HepG2 (cell line): ENCODE results near the gene NUAK1. TPM values are rescaled to one million over a fixed set of nuclear protein-coding genes. Genes with fewer than 3 reads are reported as not detected.

ENCODE experiments used
- ATAC-seq: fragments of 200-7000 bp; cut with Tn5 transposase; 3 replicates; pipeline ENCODE4 v1.9.1; 2020; ENCODE audit warnings: mild to moderate bottlenecking, moderate library complexity
- BruUV-seq: library from RNA; stranded (reverse); fragments of 400-500 nt; replicated peaks from 2 replicates; lab custom pipeline; 2021; lab: Mats Ljungman, UMichigan
- CTCF ChIA-PET: fragments of 300-600 bp; formaldehyde crosslinking; extraction: SDS; loops from one replicate; lab custom pipeline; 2021; ENCODE audit warnings: low total read pairs, inconsistent platforms, low intra/inter-chr PET ratio; lab: Yijun Ruan, JAX
- POLR2A ChIA-PET: fragments of 350-600 bp; sonication (Branson Sonifier 250); formaldehyde crosslinking; loops from one replicate; lab custom pipeline; 2020; ENCODE audit warnings: antibody characterized with exemption, inconsistent platforms; lab: Yijun Ruan, JAX
- DNase-seq: peaks from one replicate; pipeline ENCODE4 v3.0.0-alpha.2; 2015; ENCODE audit warnings: low spot score
- FAIRE-seq: peaks from 3 replicates; lab custom pipeline; 2011; peaks lifted over from hg19 to GRCh38; lab: Jason Lieb, UNC
- H2AFZ ChIP-seq: one replicate; pipeline ENCODE4 v1.6.1; 2011; ENCODE audit warnings: low read length, inconsistent platforms
- H3K27ac ChIP-seq: fragments of 300-600 bp; 3 replicates; pipeline ENCODE4 v1.8.0; 2011; ENCODE audit warnings: mixed run types, mild to moderate bottlenecking, mixed read lengths, low read length, inconsistent platforms; ENCODE audit not compliant: insufficient read depth; ENCODE audit errors: extremely low read length
- H3K27me3 ChIP-seq, 2 experiments: fragments of 200-600 bp in 1 of 2; 2 replicates in 1 of 2; 3 replicates in 1 of 2; pipeline versions ENCODE4 v1.6.0 to v1.8.0; 2011; ENCODE audit warnings: low read length in 2 of 2, mild to moderate bottlenecking in 2 of 2, moderate library complexity in 2 of 2, inconsistent platforms in 1 of 2; ENCODE audit not compliant: insufficient read depth in 2 of 2, control insufficient read depth in 1 of 2
- H3K36me3 ChIP-seq, 2 experiments: fragments of 200-600 bp in 1 of 2; replicated peaks in 1 of 2; 2 replicates in 1 of 2; 3 replicates in 1 of 2; pipeline versions ENCODE4 v1.5.1 to v1.8.0; 2011; ENCODE audit warnings: low read length in 2 of 2, inconsistent platforms in 1 of 2; ENCODE audit not compliant: insufficient read depth in 2 of 2, control insufficient read depth in 1 of 2
- H3K4me1 ChIP-seq: 2 replicates; pipeline ENCODE4 v1.5.1; 2012; ENCODE audit warnings: low read length, inconsistent platforms; ENCODE audit not compliant: insufficient read depth
- H3K4me2 ChIP-seq: 2 replicates; pipeline ENCODE4 v1.6.0; 2011; ENCODE audit warnings: low read depth, low read length, inconsistent platforms
- H3K4me3 ChIP-seq, 3 experiments: fragments of 200-600 bp in 1 of 3; sonication (generic), shearing (Covaris generic) in 1 of 3; replicated peaks in 1 of 3; 2 replicates each; pipeline ENCODE4 v1.5.1; 2011 to 2016; ENCODE audit warnings: low read length in 3 of 3, inconsistent platforms in 2 of 3, low read depth in 2 of 3, mild to moderate bottlenecking in 2 of 3, control low read depth in 1 of 3, mixed read lengths in 1 of 3; ENCODE audit not compliant: insufficient read depth in 1 of 3
- H3K79me2 ChIP-seq: one replicate; pipeline ENCODE4 v1.6.1; 2011; ENCODE audit warnings: low read length, inconsistent platforms; ENCODE audit not compliant: insufficient read depth
- H3K9ac ChIP-seq: 2 replicates; pipeline ENCODE4 v1.6.0; 2011; ENCODE audit warnings: mild to moderate bottlenecking, low read depth, low read length, inconsistent platforms; ENCODE audit not compliant: insufficient read depth
- H3K9me3 ChIP-seq: 2 replicates; pipeline ENCODE4 v1.5.1; 2012; ENCODE audit warnings: mild to moderate bottlenecking, low read length
- H4K20me1 ChIP-seq: 2 replicates; pipeline ENCODE4 v1.6.0; 2011; ENCODE audit warnings: inconsistent platforms, mild to moderate bottlenecking, low read length, moderate library complexity; ENCODE audit not compliant: insufficient read depth
- CENPX ChIP-seq: sonication (generic); formaldehyde crosslinking; IDR thresholded peaks from 2 replicates; pipeline ENCODE4 v1.9.0; 2021; ENCODE audit warnings: mild to moderate bottlenecking, missing genetic modification reagents, moderate library complexity
- KDM2A ChIP-seq: sonication (generic); formaldehyde crosslinking; IDR thresholded peaks from 2 replicates; pipeline ENCODE4 v1.4.0; 2020; ENCODE audit warnings: low read depth, missing genetic modification reagents, borderline replicate concordance
- KDM3A ChIP-seq: IDR thresholded peaks from 2 replicates; pipeline ENCODE4 v1.6.1; 2018; ENCODE audit warnings: low read depth, missing compliant biosample characterization
- NCOA1 ChIP-seq: sonication (generic); formaldehyde crosslinking; IDR thresholded peaks from 2 replicates; pipeline ENCODE4 v1.9.0; 2021; ENCODE audit warnings: missing genetic modification reagents
- SMARCE1 ChIP-seq: fragments of 450-650 bp; IDR thresholded peaks from 2 replicates; pipeline ENCODE4 v1.6.1; 2017; ENCODE audit warnings: borderline replicate concordance
- TSC22D2 ChIP-seq: sonication (generic); formaldehyde crosslinking; IDR thresholded peaks from 2 replicates; pipeline ENCODE4 v1.5.1; 2020; ENCODE audit warnings: missing genetic modification reagents, mild to moderate bottlenecking, borderline replicate concordance
- XBP1 ChIP-seq: sonication (generic); formaldehyde crosslinking; IDR thresholded peaks from 2 replicates; pipeline ENCODE4 v1.5.0; 2020; ENCODE audit warnings: missing genetic modification reagents
- ZMAT3 ChIP-seq: sonication (generic); formaldehyde crosslinking; conservative IDR thresholded peaks from 2 replicates; pipeline ENCODE4 v1.7.0; 2021; ENCODE audit warnings: missing genetic modification reagents
- ZMYM3 ChIP-seq: sonication (generic); formaldehyde crosslinking; IDR thresholded peaks from 2 replicates; pipeline ENCODE4 v1.5.1; 2020; ENCODE audit warnings: mild to moderate bottlenecking, missing genetic modification reagents
- ZNF75D ChIP-seq: sonication (generic); formaldehyde crosslinking; IDR thresholded peaks from 2 replicates; pipeline ENCODE4 v1.8.1; 2023; ENCODE audit warnings: missing genetic modification reagents, mild to moderate bottlenecking, borderline replicate concordance
- ZNF776 ChIP-seq: sonication (generic); formaldehyde crosslinking; IDR thresholded peaks from 2 replicates; pipeline ENCODE4 v1.4.0; 2020; ENCODE audit warnings: mild to moderate bottlenecking, missing genetic modification reagents
- ZSCAN9 ChIP-seq: IDR thresholded peaks from 2 replicates; pipeline ENCODE4 v1.6.1; 2016; ENCODE audit warnings: borderline replicate concordance
- WGBS: methylation state at CpG from one replicate; pipeline ENCODE4 v1.1.6; 2017; ENCODE audit warnings: low lambda C conversion rate; 5-methylcytosine and 5-hydroxymethylcytosine counted together
- in situ Hi-C: cut with HindIII; loops from 2 replicates; pipeline ENCODE4 v1.10.0; 2017; ENCODE audit warnings: low pct_unique_long_range_greater_than_20kb; ENCODE audit not compliant: extremely low pct_ligation_motif_present
- intact Hi-C: fragments of 100-400 bp; cut with micrococcal nuclease; formaldehyde crosslinking; loops from one replicate; pipeline ENCODE4 v1.10.0; 2022; ENCODE audit not compliant: unreplicated experiment
- polyA plus RNA-seq, 8 experiments: library from polyadenylated mRNA; depleted of rRNA in 3 of 8; stranded (reverse) in 7 of 8; unstranded in 1 of 8; fragments of >200 nt; fragmentation: Illumina TruSeq in 4 of 8; extraction: Trizol in 4 of 8; gene quantifications; 2 replicates each; pipeline versions ENCODE4 v1.2.1 to v1.2.3, GENCODE V29; 2011 to 2016; ENCODE audit warnings: low read depth in 4 of 8, missing spikeins in 1 of 8, mixed read lengths in 1 of 8; ENCODE audit not compliant: insufficient read depth in 1 of 8
- total RNA-seq, 5 experiments: library from RNA; depleted of rRNA; stranded (reverse); fragments of >200 nt; fragmentation: Illumina TruSeq; extraction: Trizol; gene quantifications; 2 replicates each; pipeline ENCODE4 v1.2.3, GENCODE V29; 2016; ENCODE audit warnings: low read depth in 1 of 5
- TF ChIP-seq, protein P1 (sequence below): IDR thresholded peaks from 2 replicates; pipeline ENCODE4 v1.6.1; 2016; ENCODE audit warnings: low read depth, control low read depth
- TF ChIP-seq, protein P2 (sequence below): sonication (generic); formaldehyde crosslinking; IDR thresholded peaks from 2 replicates; pipeline ENCODE4 v1.4.0; 2020; ENCODE audit warnings: mild to moderate bottlenecking, missing genetic modification reagents
- TF ChIP-seq, protein P3 (sequence below), 2 experiments: sonication (generic) in 1 of 2; formaldehyde crosslinking in 1 of 2; IDR thresholded peaks; 2 replicates each; pipeline versions ENCODE4 v1.6.1 to v1.9.0; 2014 to 2022; ENCODE audit warnings: antibody characterized with exemption in 1 of 2, borderline replicate concordance in 1 of 2, inconsistent platforms in 1 of 2, low read depth in 1 of 2, missing genetic modification reagents in 1 of 2

Gene NUAK1
- total and polyA plus RNA-seq, 2 of the 13 experiments (the other 11 are each of a cell fraction or from before 2014, with no cell fraction given): 1.7 to 1.9 TPM

DNA sequence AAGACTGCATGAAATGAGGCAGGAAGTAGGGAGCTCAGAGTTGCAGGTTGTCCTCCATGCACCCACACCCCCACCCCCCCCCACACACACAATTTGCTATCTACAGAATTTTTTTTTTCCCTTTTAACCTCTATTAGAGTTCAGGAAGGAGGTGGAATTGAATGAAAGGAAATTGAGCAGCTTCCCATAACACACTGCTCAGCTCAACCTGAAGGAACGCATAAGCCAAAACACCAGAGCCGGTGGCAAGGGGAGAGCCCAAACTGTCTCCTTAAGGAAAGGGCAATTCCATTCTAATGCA lies 74.1 kb downstream of the NUAK1 start (continued):
- TF ChIP-seq, protein P1, sequence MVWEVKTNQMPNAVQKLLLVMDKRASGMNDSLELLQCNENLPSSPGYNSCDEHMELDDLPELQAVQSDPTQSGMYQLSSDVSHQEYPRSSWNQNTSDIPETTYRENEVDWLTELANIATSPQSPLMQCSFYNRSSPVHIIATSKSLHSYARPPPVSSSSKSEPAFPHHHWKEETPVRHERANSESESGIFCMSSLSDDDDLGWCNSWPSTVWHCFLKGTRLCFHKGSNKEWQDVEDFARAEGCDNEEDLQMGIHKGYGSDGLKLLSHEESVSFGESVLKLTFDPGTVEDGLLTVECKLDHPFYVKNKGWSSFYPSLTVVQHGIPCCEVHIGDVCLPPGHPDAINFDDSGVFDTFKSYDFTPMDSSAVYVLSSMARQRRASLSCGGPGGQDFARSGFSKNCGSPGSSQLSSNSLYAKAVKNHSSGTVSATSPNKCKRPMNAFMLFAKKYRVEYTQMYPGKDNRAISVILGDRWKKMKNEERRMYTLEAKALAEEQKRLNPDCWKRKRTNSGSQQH (CRISPR knock-in tag): no peak
- TF ChIP-seq KDM3A (CRISPR knock-in tag): no peak

- Histone ChIP-seq H3K4me3 (no peak overlapping the region), H3K79me2 (no peaks in the 10 kb centered on the region), H3K9me3 (no peaks in the 10 kb centered on the region), H3K27me3 (no peaks in the 10 kb centered on the region), H3K4me1 (no peaks in the 10 kb centered on the region), H4K20me1 (no peaks in the 10 kb centered on the region), H2AFZ (no peak overlapping the region), H3K4me2 (no peak overlapping the region), H3K27ac (no peak overlapping the region), H3K9ac (no peak overlapping the region), H3K36me3 (no peaks in the 10 kb centered on the region; a peak in 1 of 5 replicates)
- FAIRE-seq (no peak), ATAC-seq (no peak), DNase-seq (no peak)
- 85% methylated on average over 7 of the region's 7 CpGs for WGBS
- in situ Hi-C loops (no loop called here), intact Hi-C loops (no loop called here)
- no TSS peak for BruUV-seq
- CTCF ChIA-PET: no interaction called here
- POLR2A ChIA-PET: no interaction called here
- TF ChIP-seq, protein P2, sequence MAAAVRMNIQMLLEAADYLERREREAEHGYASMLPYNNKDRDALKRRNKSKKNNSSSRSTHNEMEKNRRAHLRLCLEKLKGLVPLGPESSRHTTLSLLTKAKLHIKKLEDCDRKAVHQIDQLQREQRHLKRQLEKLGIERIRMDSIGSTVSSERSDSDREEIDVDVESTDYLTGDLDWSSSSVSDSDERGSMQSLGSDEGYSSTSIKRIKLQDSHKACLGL (CRISPR knock-in tag): no peak
- TF ChIP-seq ZSCAN9 (CRISPR knock-in tag) (no peak), ZNF776 (CRISPR knock-in tag) (no peak), TSC22D2 (CRISPR knock-in tag) (no peak), ZMAT3 (no peak), XBP1 (CRISPR knock-in tag) (no peak), NCOA1 (CRISPR knock-in tag) (no peak), CENPX (no peak), SMARCE1 (no peak), KDM2A (CRISPR knock-in tag) (no peak), ZMYM3 (no peak), ZNF75D (no peak)
- TF ChIP-seq, protein P3, sequence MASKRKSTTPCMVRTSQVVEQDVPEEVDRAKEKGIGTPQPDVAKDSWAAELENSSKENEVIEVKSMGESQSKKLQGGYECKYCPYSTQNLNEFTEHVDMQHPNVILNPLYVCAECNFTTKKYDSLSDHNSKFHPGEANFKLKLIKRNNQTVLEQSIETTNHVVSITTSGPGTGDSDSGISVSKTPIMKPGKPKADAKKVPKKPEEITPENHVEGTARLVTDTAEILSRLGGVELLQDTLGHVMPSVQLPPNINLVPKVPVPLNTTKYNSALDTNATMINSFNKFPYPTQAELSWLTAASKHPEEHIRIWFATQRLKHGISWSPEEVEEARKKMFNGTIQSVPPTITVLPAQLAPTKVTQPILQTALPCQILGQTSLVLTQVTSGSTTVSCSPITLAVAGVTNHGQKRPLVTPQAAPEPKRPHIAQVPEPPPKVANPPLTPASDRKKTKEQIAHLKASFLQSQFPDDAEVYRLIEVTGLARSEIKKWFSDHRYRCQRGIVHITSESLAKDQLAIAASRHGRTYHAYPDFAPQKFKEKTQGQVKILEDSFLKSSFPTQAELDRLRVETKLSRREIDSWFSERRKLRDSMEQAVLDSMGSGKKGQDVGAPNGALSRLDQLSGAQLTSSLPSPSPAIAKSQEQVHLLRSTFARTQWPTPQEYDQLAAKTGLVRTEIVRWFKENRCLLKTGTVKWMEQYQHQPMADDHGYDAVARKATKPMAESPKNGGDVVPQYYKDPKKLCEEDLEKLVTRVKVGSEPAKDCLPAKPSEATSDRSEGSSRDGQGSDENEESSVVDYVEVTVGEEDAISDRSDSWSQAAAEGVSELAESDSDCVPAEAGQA (IDR thresholded peaks at IDR 0.05; ENCODE audit: low read depth): no peak
- TF ChIP-seq, protein P3 (CRISPR knock-in tag; IDR thresholded peaks at IDR 0.05; ENCODE audit: borderline replicate concordance): no peak
These were observed 74.7 kb downstream of the NUAK1 start for GRCh38 chr12:106063826-106064720.
